NCI-H524 (cell line): ENCODE data around the gene NLGN1.

Experiments
- DNase-seq, 2 experiments: peaks; one replicate each; lab custom pipeline; 2025; lab: John Stamatoyannopoulos, UW

NLGN1 gene

GRCh38 chr3:174335910-174336309 lies 938.4 kb downstream of the NLGN1 start:
- DNase-seq, result no peak
